HL-60 (cell line): ENCODE data around the gene P3H2.

Experiments used
- DNase-seq, 2 experiments: peaks; one replicate each; pipeline ENCODE4 v3.0.0-alpha.2; 2010 to 2020; ENCODE audit warnings: low read depth in 1 of 2, low spot score in 1 of 2
- H3K27ac ChIP-seq: fragments of 250-450 bp; sonication (Bioruptor Pico); replicated peaks from 2 replicates; pipeline ENCODE4 v1.5.1; 2020; ENCODE audit warnings: mild to moderate bottlenecking, moderate library complexity
- H3K27me3 ChIP-seq: fragments of 250-450 bp; sonication (Bioruptor Pico); 2 replicates; pipeline ENCODE4 v1.5.1; 2021; ENCODE audit warnings: mild to moderate bottlenecking, moderate library complexity; ENCODE audit not compliant: insufficient read depth, poor library complexity, severe bottlenecking
- H3K4me3 ChIP-seq: replicated peaks from 2 replicates; pipeline ENCODE4 v1.5.1; 2011; ENCODE audit warnings: mild to moderate bottlenecking, control low read depth, low read length; ENCODE audit not compliant: insufficient read depth
- CTCF ChIP-seq: IDR thresholded peaks from one replicate; pipeline ENCODE4 v1.5.1; 2011; ENCODE audit warnings: low read length, control low read depth, inconsistent platforms; ENCODE audit not compliant: insufficient read depth
- GABPA ChIP-seq: IDR thresholded peaks from 2 replicates; pipeline ENCODE4 v1.6.1; 2012; ENCODE audit warnings: low read depth
- POLR2AphosphoS5 ChIP-seq: IDR thresholded peaks from 2 replicates; pipeline ENCODE4 v1.6.1; 2012; ENCODE audit warnings: low read depth
- REST ChIP-seq: IDR thresholded peaks from 2 replicates; pipeline ENCODE4 v1.6.1; 2012; ENCODE audit warnings: low read depth; ENCODE audit not compliant: insufficient replicate concordance
- SPI1 ChIP-seq: IDR thresholded peaks from 2 replicates; pipeline ENCODE4 v1.6.1; 2012; ENCODE audit warnings: low read depth, mild to moderate bottlenecking, borderline replicate concordance

The P3H2 gene

GRCh38 chr3:190122198-190122771, 1.6 kb upstream of the P3H2 start:
- Histone ChIP-seq H3K27me3 (peaks cover 21% of the 10 kb centered on the region), H3K27ac (no peak overlapping the region), H3K4me3 (no peak overlapping the region)
- no peak for DNase-seq
- TF ChIP-seq REST (no peak), GABPA (no peak), POLR2AphosphoS5 (no peak), CTCF (no peak), SPI1 (no peak)

- Histone ChIP-seq H3K27ac (no peak overlapping the region), H3K4me3 (no peak overlapping the region), H3K27me3 (peaks cover 21% of the 10 kb centered on the region)
- TF ChIP-seq SPI1 (no peak), CTCF (no peak), REST (no peak), POLR2AphosphoS5 (no peak), GABPA (no peak)
- DNase-seq: no peak
Observed at GRCh38 chr3:190121383-190121782, 686 bp upstream of the P3H2 start.

GRCh38 chr3:190121061-190121377, 322 bp upstream of the P3H2 start:
- H3K27ac ChIP-seq: no peak overlapping the region
- peaks cover 21% of the 10 kb centered on the region for H3K27me3 ChIP-seq
- no peak for DNase-seq
- no peak overlapping the region for H3K4me3 ChIP-seq
- no peak for TF ChIP-seq CTCF
